Endothelial cell of umbilical vein (primary cell): ENCODE results near the gene ALS2. TPM values are rescaled to one million over a fixed set of nuclear protein-coding genes. Genes with fewer than 3 reads are reported as not detected.
A peak's percentile ranks its signal among the peaks of the same experiment; 100 is the strongest.

ENCODE experiments used
- BruUV-seq: library from RNA; stranded (reverse); fragments of 400-500 nt; replicated peaks from 2 replicates; lab custom pipeline; 2021; lab: Mats Ljungman, UMichigan
- CTCF ChIA-PET: fragments of 300-600, 350-600 bp; sonication (Branson Sonifier 250); formaldehyde crosslinking; loops from one replicate; lab custom pipeline; 2021; ENCODE audit warnings: antibody characterized with exemption, inconsistent platforms; lab: Charles Lee
- POLR2A ChIA-PET: fragments of 300-600, 350-600 bp; sonication (Branson Sonifier 250); formaldehyde crosslinking; loops from one replicate; lab custom pipeline; 2021; ENCODE audit warnings: antibody characterized with exemption, inconsistent platforms; lab: Charles Lee
- DNase-seq: peaks from one replicate; pipeline ENCODE4 v3.0.0-alpha.2; 2011; ENCODE audit warnings: low read depth, low spot score
- FAIRE-seq: peaks from 2 replicates; lab custom pipeline; 2011; peaks lifted over from hg19 to GRCh38; lab: Jason Lieb, UNC
- H2AFZ ChIP-seq: 2 replicates; pipeline ENCODE4 v1.6.0; 2012; ENCODE audit warnings: low read depth, low read length, control low read depth, inconsistent platforms
- H3K27ac ChIP-seq: 2 replicates; pipeline ENCODE4 v1.5.1; 2011; ENCODE audit warnings: low read depth, mild to moderate bottlenecking, control low read depth, low read length, moderate library complexity; ENCODE audit not compliant: insufficient read depth
- H3K27me3 ChIP-seq, 2 experiments: 2 replicates each; pipeline versions ENCODE4 v1.6.0 to v1.6.1; 2011; ENCODE audit warnings: low read length in 2 of 2, mixed read lengths in 1 of 2; ENCODE audit not compliant: control insufficient read depth in 2 of 2, insufficient read depth in 2 of 2
- H3K36me3 ChIP-seq, 2 experiments: 2 replicates in 1 of 2; 3 replicates in 1 of 2; pipeline ENCODE4 v1.5.1; 2011; ENCODE audit warnings: low read length in 2 of 2, mild to moderate bottlenecking in 1 of 2, moderate library complexity in 1 of 2; ENCODE audit not compliant: control insufficient read depth in 2 of 2, insufficient read depth in 2 of 2; ENCODE audit errors: extremely low read depth in 1 of 2
- H3K4me1 ChIP-seq: 3 replicates; pipeline ENCODE4 v1.5.1; 2011; ENCODE audit warnings: mild to moderate bottlenecking, low read length; ENCODE audit not compliant: control insufficient read depth, insufficient read depth; ENCODE audit errors: extremely low read depth
- H3K4me2 ChIP-seq: 2 replicates; pipeline ENCODE4 v1.6.1; 2011; ENCODE audit warnings: low read length, control low read depth, mixed read lengths; ENCODE audit not compliant: insufficient read depth
- H3K4me3 ChIP-seq, 3 experiments: fragments of 200-600 bp in 1 of 3; sonication (generic), shearing (Covaris generic) in 1 of 3; replicated peaks in 1 of 3; 2 replicates each; pipeline ENCODE4 v1.5.1; 2011 to 2016; ENCODE audit warnings: control low read depth in 3 of 3, low read length in 3 of 3, mild to moderate bottlenecking in 2 of 3, inconsistent platforms in 1 of 3, low read depth in 1 of 3, moderate library complexity in 1 of 3; ENCODE audit not compliant: insufficient read depth in 1 of 3
- H3K79me2 ChIP-seq: 2 replicates; pipeline ENCODE4 v1.6.0; 2012; ENCODE audit warnings: low read length, inconsistent platforms; ENCODE audit not compliant: control insufficient read depth, insufficient read depth
- H3K9ac ChIP-seq: replicated peaks from 2 replicates; pipeline ENCODE3; 2011; ENCODE audit warnings: low read length, control low read depth; ENCODE audit not compliant: insufficient read depth; ENCODE audit errors: extremely low read depth
- H3K9me1 ChIP-seq: replicated peaks from 3 replicates; pipeline ENCODE4 v1.6.0; 2011; ENCODE audit warnings: mild to moderate bottlenecking, low read length; ENCODE audit not compliant: control insufficient read depth, insufficient read depth; ENCODE audit errors: extremely low read depth
- H3K9me3 ChIP-seq: replicated peaks from 2 replicates; pipeline ENCODE4 v1.5.1; 2012; ENCODE audit warnings: low read length, inconsistent platforms; ENCODE audit not compliant: control insufficient read depth, insufficient read depth
- H4K20me1 ChIP-seq: replicated peaks from 2 replicates; pipeline ENCODE3; 2011; ENCODE audit warnings: mild to moderate bottlenecking, low read length; ENCODE audit not compliant: control insufficient read depth, insufficient read depth; ENCODE audit errors: extremely low read depth
- EZH2 ChIP-seq: IDR thresholded peaks from 2 replicates; pipeline ENCODE4 v1.6.1; 2012; ENCODE audit warnings: borderline replicate concordance, low read depth, mild to moderate bottlenecking, moderate library complexity, low read length, inconsistent platforms; ENCODE audit not compliant: severe bottlenecking
- FOS ChIP-seq: IDR thresholded peaks from 2 replicates; pipeline ENCODE4 v1.6.1; 2011; ENCODE audit warnings: mild to moderate bottlenecking, low read length, moderate library complexity, borderline replicate concordance; ENCODE audit not compliant: insufficient read depth
- GATA2 ChIP-seq: IDR thresholded peaks from 2 replicates; pipeline ENCODE4 v1.7.0; 2011; ENCODE audit warnings: low read depth, mild to moderate bottlenecking, moderate library complexity, mixed read lengths, low read length; ENCODE audit not compliant: insufficient read length, insufficient read depth
- JUN ChIP-seq: IDR thresholded peaks from 2 replicates; pipeline ENCODE4 v1.6.1; 2011; ENCODE audit warnings: borderline replicate concordance, low read depth; ENCODE audit not compliant: insufficient read length, insufficient read depth
- MYC ChIP-seq: IDR thresholded peaks from one replicate; pipeline ENCODE4 v1.6.1; 2011; ENCODE audit warnings: mild to moderate bottlenecking, low read depth, low read length
- POLR2A ChIP-seq: IDR thresholded peaks from 2 replicates; pipeline ENCODE4 v1.6.1; 2012; ENCODE audit warnings: low read depth, mild to moderate bottlenecking, control low read depth, low read length
- POLR2AphosphoS5 ChIP-seq: IDR thresholded peaks from 2 replicates; pipeline ENCODE4 v1.6.1; 2012; ENCODE audit warnings: low read depth, mild to moderate bottlenecking, control low read depth, low read length, moderate library complexity; ENCODE audit not compliant: insufficient read depth
- dilution Hi-C: fragments of 300-500 bp; cut with MboI; formaldehyde crosslinking; loops from one replicate; pipeline ENCODE4 v1.15.0; 2019; ENCODE audit warnings: low sequenced_read_pairs; ENCODE audit not compliant: extremely low pct_ligation_motif_present
- intact Hi-C: fragments of 100-400 bp; cut with micrococcal nuclease; formaldehyde crosslinking; loops from one replicate; pipeline ENCODE4 v1.10.0; 2022
- polyA plus RNA-seq, 4 experiments: library from polyadenylated mRNA; depleted of rRNA in 3 of 4; stranded (reverse) in 3 of 4; unstranded in 1 of 4; fragments of >200 nt; gene quantifications; 2 replicates each; pipeline versions ENCODE4 v1.2.1 to v1.2.3, GENCODE V29; 2011 to 2012; ENCODE audit warnings: missing spikeins in 1 of 4
- total RNA-seq: library from RNA; stranded (reverse); gene quantifications from 2 replicates; pipeline ENCODE4 v1.2.3, GENCODE V29; 2021
- TF ChIP-seq, protein P1 (sequence below), 2 donors: IDR thresholded peaks; 1 replicate in 1 of 2; 2 replicates in 1 of 2; pipeline ENCODE4 v1.5.1; 2011; ENCODE audit warnings: low read length in 2 of 2, mild to moderate bottlenecking in 2 of 2, moderate library complexity in 2 of 2, control low read depth in 1 of 2, inconsistent platforms in 1 of 2, low read depth in 1 of 2; ENCODE audit not compliant: insufficient read depth in 1 of 2; ENCODE audit errors: extremely low read depth in 1 of 2
- TF ChIP-seq, protein P2 (sequence below): IDR thresholded peaks from 2 replicates; pipeline ENCODE4 v1.6.1; 2011; ENCODE audit not compliant: insufficient read depth, insufficient read length

Gene ALS2
- total and polyA plus RNA-seq, 2 donors (not counting 3 experiments of a cell fraction or from before 2014, with no cell fraction given), result 13.1 to 36.1 TPM

DNA sequence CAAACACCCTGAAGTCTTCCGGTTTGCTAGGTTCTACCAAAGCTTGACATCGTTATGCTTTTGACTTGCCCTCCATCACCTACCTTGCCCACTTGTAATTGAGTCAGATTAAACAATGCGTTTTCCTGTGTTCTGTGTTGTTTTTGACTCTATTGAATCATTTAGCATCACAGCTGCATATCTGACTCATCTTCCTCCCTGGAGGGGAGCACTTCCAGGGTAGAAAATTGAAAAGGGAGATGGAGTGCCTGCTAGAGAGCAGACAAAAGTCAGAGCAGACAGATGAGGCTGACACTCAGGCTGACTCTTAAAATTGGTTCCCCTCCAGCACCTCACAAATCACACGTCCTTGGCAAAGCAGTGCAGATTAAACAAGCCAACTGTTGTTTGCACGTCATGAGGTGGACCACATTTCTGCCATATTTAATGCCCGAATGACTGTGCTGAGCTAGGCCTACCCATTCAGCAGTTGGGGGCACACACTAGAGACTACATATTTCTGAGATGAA is 84.5 kb downstream of the ALS2 start:
- no TSS peak for BruUV-seq
- dilution Hi-C loops (no loop called here), intact Hi-C loops (loop anchor here (1.0 to 5.0 kb wide), 5 partner anchors 39 to 807 kb away; partner anchors contain the start of genes ALS2, NIF3L1 and PPIL3)

More for the DNA sequence above, 84.5 kb downstream of the ALS2 start:
- no peaks in the 10 kb centered on the region for H4K20me1 ChIP-seq
- peaks cover 0 to 1% of the 10 kb centered on the region in 2 experiments for H3K36me3 ChIP-seq
- peak overlapping the region; percentile 89 for H3K9ac ChIP-seq
- no peak overlapping the region for H3K4me3 ChIP-seq
- FAIRE-seq (peak; percentile 96), DNase-seq (peak; percentile 95)
- no peaks in the 10 kb centered on the region for H3K27me3 ChIP-seq
- H3K79me2 ChIP-seq, result no peaks in the 10 kb centered on the region
- ChIA-PET POLR2A (interaction anchor here (1.0 kb wide), 1 partner anchor 12 kb away, joined by 8 read pairs; no protein-coding TSS in a partner anchor), CTCF (interaction anchor here (1.4 to 4.4 kb wide), 3 partner anchors 11 to 17 kb away, joined by 5 to 17 read pairs (median 10); no protein-coding TSS in a partner anchor)
- H3K4me1 ChIP-seq, result peaks cover 61% of the 10 kb centered on the region
- no peak overlapping the region for H2AFZ ChIP-seq
- peak overlapping the region; percentile 96 for H3K27ac ChIP-seq
- no peaks in the 10 kb centered on the region for H3K9me3 ChIP-seq
- no peaks in the 10 kb centered on the region for H3K9me1 ChIP-seq
- TF ChIP-seq EZH2, result no peak
- no peak for TF ChIP-seq MYC
- peak; percentile 99 for TF ChIP-seq FOS
- TF ChIP-seq, protein P1, sequence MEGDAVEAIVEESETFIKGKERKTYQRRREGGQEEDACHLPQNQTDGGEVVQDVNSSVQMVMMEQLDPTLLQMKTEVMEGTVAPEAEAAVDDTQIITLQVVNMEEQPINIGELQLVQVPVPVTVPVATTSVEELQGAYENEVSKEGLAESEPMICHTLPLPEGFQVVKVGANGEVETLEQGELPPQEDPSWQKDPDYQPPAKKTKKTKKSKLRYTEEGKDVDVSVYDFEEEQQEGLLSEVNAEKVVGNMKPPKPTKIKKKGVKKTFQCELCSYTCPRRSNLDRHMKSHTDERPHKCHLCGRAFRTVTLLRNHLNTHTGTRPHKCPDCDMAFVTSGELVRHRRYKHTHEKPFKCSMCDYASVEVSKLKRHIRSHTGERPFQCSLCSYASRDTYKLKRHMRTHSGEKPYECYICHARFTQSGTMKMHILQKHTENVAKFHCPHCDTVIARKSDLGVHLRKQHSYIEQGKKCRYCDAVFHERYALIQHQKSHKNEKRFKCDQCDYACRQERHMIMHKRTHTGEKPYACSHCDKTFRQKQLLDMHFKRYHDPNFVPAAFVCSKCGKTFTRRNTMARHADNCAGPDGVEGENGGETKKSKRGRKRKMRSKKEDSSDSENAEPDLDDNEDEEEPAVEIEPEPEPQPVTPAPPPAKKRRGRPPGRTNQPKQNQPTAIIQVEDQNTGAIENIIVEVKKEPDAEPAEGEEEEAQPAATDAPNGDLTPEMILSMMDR (IDR thresholded peaks at IDR 0.05; ENCODE audit: extremely low read depth in 1 of 2, insufficient read depth in 1 of 2, low read depth in 1 of 2, low read length in 2 of 2), result no peak
- TF ChIP-seq GATA2, result peak; percentile 90
- peak; percentile 98 for TF ChIP-seq JUN
- TF ChIP-seq, protein P2, sequence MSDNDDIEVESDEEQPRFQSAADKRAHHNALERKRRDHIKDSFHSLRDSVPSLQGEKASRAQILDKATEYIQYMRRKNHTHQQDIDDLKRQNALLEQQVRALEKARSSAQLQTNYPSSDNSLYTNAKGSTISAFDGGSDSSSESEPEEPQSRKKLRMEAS, result no peak
- TF ChIP-seq POLR2A, result peak; percentile 43
- peak; percentile 96 for TF ChIP-seq POLR2AphosphoS5
- peak overlapping the region; percentile 78 for H3K4me2 ChIP-seq
